HEK293 (cell line): Measurements from ENCODE around the gene CNTRL.

Source experiments
- GLI4 ChIP-seq: fragments of 450-650 bp; formaldehyde crosslinking; IDR thresholded peaks from 2 replicates; pipeline ENCODE4 v1.5.1; 2016; ENCODE audit warnings: missing biosample characterization, missing genetic modification characterization
- HOXD13 ChIP-seq: sonication (generic); formaldehyde crosslinking; IDR thresholded peaks from 2 replicates; pipeline ENCODE4 v1.8.0; 2022; ENCODE audit warnings: missing genetic modification reagents, borderline replicate concordance
- KLF8 ChIP-seq: fragments of 450-650 bp; formaldehyde crosslinking; IDR thresholded peaks from 2 replicates; pipeline ENCODE4 v1.5.1; 2016; ENCODE audit warnings: missing biosample characterization, missing genetic modification characterization
- SALL2 ChIP-seq: fragments of 450-650 bp; formaldehyde crosslinking; IDR thresholded peaks from 2 replicates; pipeline ENCODE4 v1.5.0; 2017; ENCODE audit warnings: missing biosample characterization, mild to moderate bottlenecking, missing genetic modification characterization, borderline replicate concordance
- ZBTB11 ChIP-seq: fragments of 450-650 bp; formaldehyde crosslinking; conservative IDR thresholded peaks from 2 replicates; pipeline ENCODE4 v1.5.1; 2016; ENCODE audit warnings: low read depth, missing biosample characterization, missing genetic modification characterization
- ZBTB7A ChIP-seq: fragments of 450-650 bp; formaldehyde crosslinking; IDR thresholded peaks from 2 replicates; pipeline ENCODE4 v1.5.1; 2016; ENCODE audit warnings: low read depth, missing biosample characterization, missing genetic modification characterization
- ZEB2 ChIP-seq: fragments of 450-650 bp; formaldehyde crosslinking; IDR thresholded peaks from 2 replicates; pipeline ENCODE4 v1.5.1; 2016; ENCODE audit warnings: missing biosample characterization, missing genetic modification characterization
- ZFP69B ChIP-seq: fragments of 450-650 bp; formaldehyde crosslinking; IDR thresholded peaks from 2 replicates; pipeline ENCODE4 v1.5.1; 2016; ENCODE audit warnings: missing biosample characterization, missing genetic modification characterization
- ZNF10 ChIP-seq: fragments of 450-650 bp; formaldehyde crosslinking; IDR thresholded peaks from 2 replicates; pipeline ENCODE4 v1.5.1; 2017; ENCODE audit warnings: missing biosample characterization, missing genetic modification characterization
- ZNF133 ChIP-seq: fragments of 450-650 bp; formaldehyde crosslinking; IDR thresholded peaks from 2 replicates; pipeline ENCODE4 v1.5.1; 2016; ENCODE audit warnings: missing biosample characterization, missing genetic modification characterization
- ZNF16 ChIP-seq: fragments of 450-650 bp; formaldehyde crosslinking; IDR thresholded peaks from 2 replicates; pipeline ENCODE4 v1.5.1; 2016; ENCODE audit warnings: low read depth, missing biosample characterization, missing genetic modification characterization
- ZNF221 ChIP-seq: fragments of 450-650 bp; formaldehyde crosslinking; IDR thresholded peaks from 2 replicates; pipeline ENCODE4 v1.5.1; 2017; ENCODE audit warnings: missing biosample characterization, missing genetic modification characterization, borderline replicate concordance
- ZNF391 ChIP-seq: fragments of 450-650 bp; formaldehyde crosslinking; IDR thresholded peaks from 2 replicates; pipeline ENCODE4 v1.5.1; 2016; ENCODE audit warnings: low read depth, missing biosample characterization, missing genetic modification characterization, borderline replicate concordance
- ZNF48 ChIP-seq: fragments of 450-650 bp; formaldehyde crosslinking; IDR thresholded peaks from 2 replicates; pipeline ENCODE4 v1.5.1; 2016; ENCODE audit warnings: missing biosample characterization, missing genetic modification characterization
- ZNF501 ChIP-seq: fragments of 450-650 bp; formaldehyde crosslinking; IDR thresholded peaks from 2 replicates; pipeline ENCODE4 v1.5.1; 2016; ENCODE audit warnings: missing biosample characterization, missing genetic modification characterization
- ZNF560 ChIP-seq: fragments of 450-650 bp; formaldehyde crosslinking; IDR thresholded peaks from 2 replicates; pipeline ENCODE4 v1.5.1; 2017; ENCODE audit warnings: missing biosample characterization, missing genetic modification characterization, borderline replicate concordance
- ZNF571 ChIP-seq: fragments of 450-650 bp; formaldehyde crosslinking; IDR thresholded peaks from 2 replicates; pipeline ENCODE4 v1.5.0; 2017; ENCODE audit warnings: missing biosample characterization, missing genetic modification characterization
- ZNF624 ChIP-seq: fragments of 450-650 bp; formaldehyde crosslinking; IDR thresholded peaks from 2 replicates; pipeline ENCODE4 v1.5.1; 2017; ENCODE audit warnings: missing biosample characterization, missing genetic modification characterization
- ZNF785 ChIP-seq: fragments of 450-650 bp; formaldehyde crosslinking; IDR thresholded peaks from 2 replicates; pipeline ENCODE4 v1.5.1; 2016; ENCODE audit warnings: missing biosample characterization, missing genetic modification characterization
- ZNF830 ChIP-seq: fragments of 450-650 bp; IDR thresholded peaks from 2 replicates; pipeline ENCODE4 v1.5.0; 2018; ENCODE audit warnings: missing biosample characterization, missing genetic modification characterization, low read depth, mild to moderate bottlenecking, moderate library complexity
- ZSCAN30 ChIP-seq: fragments of 450-650 bp; IDR thresholded peaks from 2 replicates; pipeline ENCODE4 v1.5.1; 2018; ENCODE audit warnings: missing biosample characterization, mild to moderate bottlenecking, missing genetic modification characterization, moderate library complexity
- ZXDB ChIP-seq: fragments of 450-650 bp; formaldehyde crosslinking; IDR thresholded peaks from 2 replicates; pipeline ENCODE4 v1.5.1; 2016; ENCODE audit warnings: missing biosample characterization, missing genetic modification characterization
- TF ChIP-seq, protein P1 (sequence below): fragments of 450-650 bp; formaldehyde crosslinking; IDR thresholded peaks from 2 replicates; pipeline ENCODE4 v1.5.1; 2016; ENCODE audit warnings: missing biosample characterization, missing genetic modification characterization, borderline replicate concordance
- TF ChIP-seq, protein P2 (sequence below): fragments of 450-650 bp; formaldehyde crosslinking; IDR thresholded peaks from 2 replicates; pipeline ENCODE4 v1.5.1; 2017; ENCODE audit warnings: missing biosample characterization, missing genetic modification characterization
- TF ChIP-seq, protein P3 (sequence below): fragments of 450-650 bp; formaldehyde crosslinking; IDR thresholded peaks from 2 replicates; pipeline ENCODE4 v1.5.1; 2016; ENCODE audit warnings: missing biosample characterization, missing genetic modification characterization
- TF ChIP-seq, protein P4 (sequence below): fragments of 450-650 bp; formaldehyde crosslinking; IDR thresholded peaks from 2 replicates; pipeline ENCODE4; 2016; ENCODE audit warnings: missing biosample characterization, missing genetic modification characterization

The CNTRL gene

DNA sequence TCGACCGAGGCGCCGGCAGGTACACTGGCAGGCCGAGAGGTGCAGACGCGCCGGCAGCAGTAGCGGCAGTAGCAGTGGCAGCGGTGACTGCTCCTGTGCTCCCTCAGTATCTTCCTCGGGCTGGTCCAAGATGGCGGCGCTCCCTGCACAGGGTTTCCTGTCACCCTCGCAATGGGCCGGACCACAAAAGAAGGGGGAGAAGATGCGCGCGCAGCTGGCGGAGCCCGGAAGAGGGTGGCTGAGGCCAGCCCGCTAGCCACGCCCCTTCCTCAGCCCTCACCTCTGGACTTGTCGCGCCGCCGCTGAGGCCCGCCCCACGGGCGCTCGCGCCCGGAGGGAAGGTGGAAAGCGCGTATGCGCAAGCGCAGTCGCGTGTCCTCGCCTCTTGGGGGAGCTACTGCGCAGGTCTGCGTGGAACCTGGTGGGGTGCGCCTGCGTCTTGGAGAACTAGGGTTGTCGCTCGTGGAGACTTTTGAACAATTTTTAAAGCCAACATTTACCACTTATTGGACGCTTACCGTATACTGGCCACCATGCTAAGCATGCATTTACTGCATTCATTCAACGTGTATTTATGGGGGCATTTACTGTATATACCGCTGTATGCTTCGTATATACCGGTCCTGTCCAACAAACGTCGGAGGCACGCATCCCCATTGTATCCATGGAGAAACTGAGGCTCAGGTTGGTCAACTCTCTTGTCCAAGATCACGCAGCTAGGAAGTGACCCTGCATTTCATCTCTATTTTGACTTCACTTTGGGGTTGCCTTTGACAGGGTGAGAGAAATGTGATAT, 127.2 kb downstream of the CNTRL start, which contains the start of gene RAB14 (continued):
- TF ChIP-seq, protein P1, sequence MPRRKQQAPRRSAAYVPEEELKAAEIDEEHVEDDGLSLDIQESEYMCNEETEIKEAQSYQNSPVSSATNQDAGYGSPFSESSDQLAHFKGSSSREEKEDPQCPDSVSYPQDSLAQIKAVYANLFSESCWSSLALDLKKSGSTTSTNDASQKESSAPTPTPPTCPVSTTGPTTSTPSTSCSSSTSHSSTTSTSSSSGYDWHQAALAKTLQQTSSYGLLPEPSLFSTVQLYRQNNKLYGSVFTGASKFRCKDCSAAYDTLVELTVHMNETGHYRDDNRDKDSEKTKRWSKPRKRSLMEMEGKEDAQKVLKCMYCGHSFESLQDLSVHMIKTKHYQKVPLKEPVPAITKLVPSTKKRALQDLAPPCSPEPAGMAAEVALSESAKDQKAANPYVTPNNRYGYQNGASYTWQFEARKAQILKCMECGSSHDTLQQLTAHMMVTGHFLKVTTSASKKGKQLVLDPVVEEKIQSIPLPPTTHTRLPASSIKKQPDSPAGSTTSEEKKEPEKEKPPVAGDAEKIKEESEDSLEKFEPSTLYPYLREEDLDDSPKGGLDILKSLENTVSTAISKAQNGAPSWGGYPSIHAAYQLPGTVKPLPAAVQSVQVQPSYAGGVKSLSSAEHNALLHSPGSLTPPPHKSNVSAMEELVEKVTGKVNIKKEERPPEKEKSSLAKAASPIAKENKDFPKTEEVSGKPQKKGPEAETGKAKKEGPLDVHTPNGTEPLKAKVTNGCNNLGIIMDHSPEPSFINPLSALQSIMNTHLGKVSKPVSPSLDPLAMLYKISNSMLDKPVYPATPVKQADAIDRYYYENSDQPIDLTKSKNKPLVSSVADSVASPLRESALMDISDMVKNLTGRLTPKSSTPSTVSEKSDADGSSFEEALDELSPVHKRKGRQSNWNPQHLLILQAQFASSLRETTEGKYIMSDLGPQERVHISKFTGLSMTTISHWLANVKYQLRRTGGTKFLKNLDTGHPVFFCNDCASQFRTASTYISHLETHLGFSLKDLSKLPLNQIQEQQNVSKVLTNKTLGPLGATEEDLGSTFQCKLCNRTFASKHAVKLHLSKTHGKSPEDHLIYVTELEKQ, result no peak; the same call in 1 of the 2 replicates
- TF ChIP-seq HOXD13 (CRISPR knock-in tag), result no peak
- TF ChIP-seq ZNF501 (tag by site-specific recombination), result 0 out of 2 replicates have a peak, but pooled peaks have one; percentile 38
- TF ChIP-seq ZNF16 (tag by site-specific recombination), result no peak
- no peak for TF ChIP-seq ZBTB7A (tag by site-specific recombination)
- TF ChIP-seq ZBTB11 (tag by site-specific recombination), result peak; percentile 97
- TF ChIP-seq ZNF560, result no peak
- TF ChIP-seq ZNF571 (tag by site-specific recombination), result no peak
- TF ChIP-seq ZNF624, result no peak
- TF ChIP-seq GLI4 (tag by site-specific recombination), result no peak
- no peak for TF ChIP-seq ZNF391 (tag by site-specific recombination)
- TF ChIP-seq, protein P2, sequence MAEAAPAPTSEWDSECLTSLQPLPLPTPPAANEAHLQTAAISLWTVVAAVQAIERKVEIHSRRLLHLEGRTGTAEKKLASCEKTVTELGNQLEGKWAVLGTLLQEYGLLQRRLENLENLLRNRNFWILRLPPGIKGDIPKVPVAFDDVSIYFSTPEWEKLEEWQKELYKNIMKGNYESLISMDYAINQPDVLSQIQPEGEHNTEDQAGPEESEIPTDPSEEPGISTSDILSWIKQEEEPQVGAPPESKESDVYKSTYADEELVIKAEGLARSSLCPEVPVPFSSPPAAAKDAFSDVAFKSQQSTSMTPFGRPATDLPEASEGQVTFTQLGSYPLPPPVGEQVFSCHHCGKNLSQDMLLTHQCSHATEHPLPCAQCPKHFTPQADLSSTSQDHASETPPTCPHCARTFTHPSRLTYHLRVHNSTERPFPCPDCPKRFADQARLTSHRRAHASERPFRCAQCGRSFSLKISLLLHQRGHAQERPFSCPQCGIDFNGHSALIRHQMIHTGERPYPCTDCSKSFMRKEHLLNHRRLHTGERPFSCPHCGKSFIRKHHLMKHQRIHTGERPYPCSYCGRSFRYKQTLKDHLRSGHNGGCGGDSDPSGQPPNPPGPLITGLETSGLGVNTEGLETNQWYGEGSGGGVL (tag by site-specific recombination), result no peak
- TF ChIP-seq ZFP69B (tag by site-specific recombination), result no peak
- 0 out of 2 replicates have a peak, but pooled peaks have one; percentile 61 for TF ChIP-seq KLF8 (tag by site-specific recombination)
- TF ChIP-seq ZNF830, result no peak
- peak; percentile 77 for TF ChIP-seq ZEB2
- TF ChIP-seq, protein P3, sequence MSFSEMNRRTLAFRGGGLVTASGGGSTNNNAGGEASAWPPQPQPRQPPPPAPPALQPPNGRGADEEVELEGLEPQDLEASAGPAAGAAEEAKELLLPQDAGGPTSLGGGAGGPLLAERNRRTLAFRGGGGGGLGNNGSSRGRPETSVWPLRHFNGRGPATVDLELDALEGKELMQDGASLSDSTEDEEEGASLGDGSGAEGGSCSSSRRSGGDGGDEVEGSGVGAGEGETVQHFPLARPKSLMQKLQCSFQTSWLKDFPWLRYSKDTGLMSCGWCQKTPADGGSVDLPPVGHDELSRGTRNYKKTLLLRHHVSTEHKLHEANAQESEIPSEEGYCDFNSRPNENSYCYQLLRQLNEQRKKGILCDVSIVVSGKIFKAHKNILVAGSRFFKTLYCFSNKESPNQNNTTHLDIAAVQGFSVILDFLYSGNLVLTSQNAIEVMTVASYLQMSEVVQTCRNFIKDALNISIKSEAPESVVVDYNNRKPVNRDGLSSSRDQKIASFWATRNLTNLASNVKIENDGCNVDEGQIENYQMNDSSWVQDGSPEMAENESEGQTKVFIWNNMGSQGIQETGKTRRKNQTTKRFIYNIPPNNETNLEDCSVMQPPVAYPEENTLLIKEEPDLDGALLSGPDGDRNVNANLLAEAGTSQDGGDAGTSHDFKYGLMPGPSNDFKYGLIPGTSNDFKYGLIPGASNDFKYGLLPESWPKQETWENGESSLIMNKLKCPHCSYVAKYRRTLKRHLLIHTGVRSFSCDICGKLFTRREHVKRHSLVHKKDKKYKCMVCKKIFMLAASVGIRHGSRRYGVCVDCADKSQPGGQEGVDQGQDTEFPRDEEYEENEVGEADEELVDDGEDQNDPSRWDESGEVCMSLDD (tag by site-specific recombination), result no peak
- no peak for TF ChIP-seq ZNF48
- no peak; the same call in 1 of the 2 replicates for TF ChIP-seq ZNF785 (tag by site-specific recombination)
- no peak for TF ChIP-seq ZNF10 (tag by site-specific recombination)
- TF ChIP-seq ZNF133 (tag by site-specific recombination), result no peak
- no peak for TF ChIP-seq ZNF221 (tag by site-specific recombination)
- TF ChIP-seq ZXDB, result peak; percentile 100
- TF ChIP-seq SALL2 (tag by site-specific recombination), result no peak
- no peak for TF ChIP-seq ZSCAN30 (tag by site-specific recombination)
- TF ChIP-seq, protein P4, sequence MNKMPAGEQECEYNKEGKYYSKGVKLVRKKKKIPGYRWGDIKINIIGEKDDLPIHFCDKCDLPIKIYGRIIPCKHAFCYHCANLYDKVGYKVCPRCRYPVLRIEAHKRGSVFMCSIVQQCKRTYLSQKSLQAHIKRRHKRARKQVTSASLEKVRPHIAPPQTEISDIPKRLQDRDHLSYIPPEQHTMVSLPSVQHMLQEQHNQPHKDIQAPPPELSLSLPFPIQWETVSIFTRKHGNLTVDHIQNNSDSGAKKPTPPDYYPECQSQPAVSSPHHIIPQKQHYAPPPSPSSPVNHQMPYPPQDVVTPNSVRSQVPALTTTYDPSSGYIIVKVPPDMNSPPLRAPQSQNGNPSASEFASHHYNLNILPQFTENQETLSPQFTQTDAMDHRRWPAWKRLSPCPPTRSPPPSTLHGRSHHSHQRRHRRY (tag by site-specific recombination), result no peak
